Testis (tissue), 3 donors: ENCODE data around the gene OR6Q1. TPM values are rescaled to one million over a fixed set of nuclear protein-coding genes. Genes with fewer than 3 reads are reported as not detected.

Experiments
- DNase-seq: peaks from one replicate; pipeline ENCODE4 v3.0.0-alpha.2; 2019
- H3K27ac ChIP-seq, 2 donors: fragments of 200-600 bp; sonication (generic); one replicate each; pipeline ENCODE4 v1.5.1; 2019
- H3K27me3 ChIP-seq: fragments of 200-600 bp; sonication (generic); one replicate; pipeline ENCODE4 v1.5.1; 2019
- H3K36me3 ChIP-seq: fragments of 200-600 bp; sonication (generic); one replicate; pipeline ENCODE4 v1.5.1; 2017; ENCODE audit warnings: low read depth; ENCODE audit errors: missing control alignments
- H3K4me1 ChIP-seq: fragments of 200-600 bp; sonication (generic); one replicate; pipeline ENCODE4 v1.5.1; 2019
- H3K4me3 ChIP-seq, 2 donors: fragments of 200-600 bp; sonication (generic); one replicate each; pipeline ENCODE4 v1.5.1; 2017 to 2019
- H3K9me3 ChIP-seq: fragments of 200-600 bp; sonication (generic); one replicate; pipeline ENCODE4 v1.5.1; 2017
- CTCF ChIP-seq, 3 experiments: fragments of 450-650 bp in 2 of 3; fragments of 200-600 bp in 1 of 3; sonication (generic) in 1 of 3; IDR thresholded peaks; one replicate each; pipeline ENCODE4 v1.5.1; 2016 to 2019; ENCODE audit warnings: antibody characterized with exemption in 3 of 3, mild to moderate bottlenecking in 2 of 3, moderate library complexity in 1 of 3
- POLR2A ChIP-seq: fragments of 450-650 bp; IDR thresholded peaks from one replicate; pipeline ENCODE4 v1.6.1; 2017; ENCODE audit warnings: antibody characterized with exemption, mild to moderate bottlenecking, moderate library complexity
- WGBS, 2 donors: methylation state at CpG; one replicate each; pipeline ENCODE4 v1.1.5; 2018; 5-methylcytosine and 5-hydroxymethylcytosine counted together
- intact Hi-C: fragments of 100-400 bp; cut with DNase I; formaldehyde crosslinking; loops from one replicate; pipeline ENCODE4 v1.15.1; 2023; ENCODE audit warnings: low total_unique reads
- polyA plus RNA-seq: library from polyadenylated mRNA; stranded (reverse); fragments of 350-450 nt; fragmentation: Illumina TruSeq; extraction: RNeasy Lipid Tissue Mini Kit (QIAGEN cat#74804); gene quantifications from one replicate; pipeline ENCODE4 v1.2.3, GENCODE V29; 2014; ENCODE audit warnings: low read depth, low replicate concordance; ENCODE audit not compliant: insufficient read depth
- total RNA-seq, 2 donors: library from RNA; depleted of rRNA; stranded (reverse); fragments of >200 nt; gene quantifications; one replicate each; pipeline ENCODE4 v1.2.3, GENCODE V29; 2016

Gene OR6Q1
- total and polyA plus RNA-seq, 3 donors from 2014 or later = 0.31 TPM; not detected in 2

GRCh38 chr11:58011771-58012170 is 19.0 kb upstream of the OR6Q1 start:
- intact Hi-C loops = no loop called here
- TF ChIP-seq CTCF (IDR thresholded peaks at IDR 0.05) (no peak), POLR2A (no peak)
- Histone ChIP-seq H3K27ac (no peak overlapping the region), H3K27me3 (no peaks in the 10 kb centered on the region), H3K9me3 (no peaks in the 10 kb centered on the region), H3K4me1 (no peaks in the 10 kb centered on the region), H3K36me3 (no peaks in the 10 kb centered on the region), H3K4me3 (no peak overlapping the region)
- 71 to 89% methylated on average over 6 of the region's 6 CpGs for WGBS, 2 donors
- DNase-seq = no peak

GRCh38 chr11:58023435-58023931 is 7.3 kb upstream of the OR6Q1 start, which contains the start of gene OR9Q1:
Gene OR9Q1, plus strand, starts transcription at chr11:58023881. Its CDS starts 155,564 bp downstream, at chr11:58179445.
- intact Hi-C loops = no loop called here
- no peaks in the 10 kb centered on the region for H3K27me3 ChIP-seq
- TF ChIP-seq CTCF (IDR thresholded peaks at IDR 0.05) = no peak
- TF ChIP-seq POLR2A = no peak
- no peaks in the 10 kb centered on the region for H3K36me3 ChIP-seq
- DNase-seq = no peak
- no peaks in the 10 kb centered on the region for H3K9me3 ChIP-seq
- 66 to 79% methylated on average over 5 of the region's 5 CpGs for WGBS, 2 donors
- no peak within 1 kb of the TSS for H3K4me3 ChIP-seq
- H3K4me1 ChIP-seq = peaks cover 6% of the 10 kb centered on the region
- H3K27ac ChIP-seq = peak within 1 kb of the TSS in 1 of 2 donors; percentile 52

GRCh38 chr11:58024601-58025091 is 6.1 kb upstream of the OR6Q1 start:
- Histone ChIP-seq H3K27me3 (no peaks in the 10 kb centered on the region), H3K4me1 (peaks cover 14% of the 10 kb centered on the region), H3K27ac (no peak overlapping the region), H3K4me3 (no peak overlapping the region), H3K36me3 (no peaks in the 10 kb centered on the region), H3K9me3 (no peaks in the 10 kb centered on the region)
- no peak for TF ChIP-seq POLR2A
- TF ChIP-seq CTCF (IDR thresholded peaks at IDR 0.05) = no peak
- intact Hi-C loops = no loop called here
- 14 to 33% methylated on average over 8 of the region's 8 CpGs for WGBS, 2 donors
- DNase-seq = peak; percentile 42

GRCh38 chr11:58027341-58027740 is 3.4 kb upstream of the OR6Q1 start:
- Histone ChIP-seq H3K9me3 (no peaks in the 10 kb centered on the region), H3K4me3 (no peak overlapping the region), H3K4me1 (peaks cover 14% of the 10 kb centered on the region), H3K27ac (no peak overlapping the region), H3K27me3 (no peaks in the 10 kb centered on the region), H3K36me3 (no peaks in the 10 kb centered on the region)
- 86% methylated on average over 4 of the region's 4 CpGs for WGBS, 2 donors
- TF ChIP-seq POLR2A = no peak
- no peak for TF ChIP-seq CTCF (IDR thresholded peaks at IDR 0.05)
- intact Hi-C loops = no loop called here
- no peak for DNase-seq
